Breast epithelium (tissue), 4 donors: ENCODE results near the gene PAPPA. TPM values are rescaled to one million over a fixed set of nuclear protein-coding genes. Genes with fewer than 3 reads are reported as not detected.

Experiments
- DNase-seq, 2 donors: peaks; one replicate each; pipeline ENCODE4 v3.0.0-alpha.2; 2019; ENCODE audit warnings: low spot score in 2 of 2
- H3K27ac ChIP-seq, 2 donors: fragments of 200-600 bp; sonication (generic) in 1 of 2; one replicate each; pipeline ENCODE4 v1.5.1; 2016 to 2019; ENCODE audit warnings: mild to moderate bottlenecking in 1 of 2
- H3K27me3 ChIP-seq, 2 donors: fragments of 200-600 bp; sonication (generic) in 1 of 2; one replicate each; pipeline versions ENCODE4 v1.5.1 to v1.6.0; 2017 to 2019; ENCODE audit warnings: control low read depth in 1 of 2, mild to moderate bottlenecking in 1 of 2
- H3K36me3 ChIP-seq: fragments of 200-600 bp; one replicate; pipeline ENCODE4 v1.5.1; 2019
- H3K4me1 ChIP-seq, 2 donors: fragments of 200-600 bp; sonication (generic); one replicate each; pipeline ENCODE4 v1.5.1; 2016 to 2019; ENCODE audit warnings: control low read depth in 1 of 2
- H3K4me3 ChIP-seq, 3 donors: fragments of 200-600 bp; sonication (generic); 1 replicate in 2 of 3; 2 replicates in 1 of 3; pipeline ENCODE4 v1.5.1; 2016 to 2019; ENCODE audit warnings: mild to moderate bottlenecking in 3 of 3, moderate library complexity in 2 of 3
- H3K9me3 ChIP-seq, 2 donors: fragments of 200-600 bp; sonication (generic) in 1 of 2; one replicate each; pipeline ENCODE4 v1.5.1; 2016 to 2019; ENCODE audit warnings: control low read depth in 1 of 2
- CTCF ChIP-seq, 3 donors: fragments of 450-650 bp; IDR thresholded peaks; one replicate each; pipeline ENCODE4 v1.5.1; 2016 to 2017; ENCODE audit warnings: antibody characterized with exemption in 3 of 3, mild to moderate bottlenecking in 3 of 3, moderate library complexity in 3 of 3
- POLR2A ChIP-seq: fragments of 450-650 bp; IDR thresholded peaks from one replicate; pipeline ENCODE4 v1.6.1; 2016; ENCODE audit warnings: antibody characterized with exemption, mild to moderate bottlenecking, moderate library complexity
- POLR2AphosphoS5 ChIP-seq, 3 donors: sonication (generic); formaldehyde crosslinking; IDR thresholded peaks; one replicate each; pipeline ENCODE4 v1.6.1; 2017; ENCODE audit warnings: antibody characterized with exemption in 3 of 3
- intact Hi-C: fragments of 100-400 bp; cut with DNase I; formaldehyde crosslinking; loops from one replicate; pipeline ENCODE4 v1.15.1; 2023; ENCODE audit warnings: low total_unique reads
- total RNA-seq, 3 donors: library from RNA; depleted of rRNA; stranded (reverse); fragments of >200 nt; gene quantifications; one replicate each; pipeline ENCODE4 v1.1.0, GENCODE V29; 2016

The PAPPA gene
- total RNA-seq, 3 donors from 2014 or later, result 2.6 to 3.4 (median 3.4) TPM

- no peaks in the 10 kb centered on the region for H3K9me3 ChIP-seq
- H3K4me1 ChIP-seq, result no peaks in the 10 kb centered on the region
- intact Hi-C loops, result loop anchor here (5.0 kb wide), 1 partner anchor 663 kb away; no protein-coding TSS in a partner anchor
- DNase-seq, result no peak
- H3K36me3 ChIP-seq, result no peaks in the 10 kb centered on the region
- H3K4me3 ChIP-seq, result no peak overlapping the region
- TF ChIP-seq CTCF (IDR thresholded peaks at IDR 0.05) (no peak), POLR2A (no peak), POLR2AphosphoS5 (IDR thresholded peaks at IDR 0.05) (no peak)
- no peak overlapping the region for H3K27ac ChIP-seq
- H3K27me3 ChIP-seq, result no peaks in the 10 kb centered on the region
Measured at GRCh38 chr9:116335392-116335791, 181.8 kb downstream of the PAPPA start.

GRCh38 chr9:116336133-116336862 is 182.7 kb downstream of the PAPPA start:
- no peak for TF ChIP-seq POLR2A
- TF ChIP-seq CTCF (IDR thresholded peaks at IDR 0.05), result no peak
- TF ChIP-seq POLR2AphosphoS5 (IDR thresholded peaks at IDR 0.05), result no peak
- intact Hi-C loops, result loop anchor here (5.0 kb wide), 1 partner anchor 664 kb away; no protein-coding TSS in a partner anchor

GRCh38 chr9:116337015-116337414 is 183.4 kb downstream of the PAPPA start:
- DNase-seq, result no peak
- TF ChIP-seq CTCF (IDR thresholded peaks at IDR 0.05) (no peak), POLR2AphosphoS5 (IDR thresholded peaks at IDR 0.05) (no peak), POLR2A (no peak)
- Histone ChIP-seq H3K9me3 (no peaks in the 10 kb centered on the region), H3K4me1 (no peaks in the 10 kb centered on the region), H3K27ac (no peak overlapping the region), H3K27me3 (no peaks in the 10 kb centered on the region), H3K36me3 (no peaks in the 10 kb centered on the region), H3K4me3 (no peak overlapping the region)
- intact Hi-C loops, result loop anchor here (5.0 kb wide), 1 partner anchor 665 kb away; no protein-coding TSS in a partner anchor

More at GRCh38 chr9:116336133-116336862, 182.7 kb downstream of the PAPPA start:
- Histone ChIP-seq H3K27me3 (no peaks in the 10 kb centered on the region), H3K36me3 (no peaks in the 10 kb centered on the region), H3K4me1 (no peaks in the 10 kb centered on the region), H3K9me3 (no peaks in the 10 kb centered on the region), H3K4me3 (no peak overlapping the region), H3K27ac (no peak overlapping the region)
- no peak for DNase-seq

GRCh38 chr9:116340270-116340669 is 186.7 kb downstream of the PAPPA start:
- H3K4me3 ChIP-seq, result no peak overlapping the region
- no peak for DNase-seq
- H3K27ac ChIP-seq, result no peak overlapping the region
- H3K4me1 ChIP-seq, result no peaks in the 10 kb centered on the region
- intact Hi-C loops, result no loop called here
- H3K27me3 ChIP-seq, result no peaks in the 10 kb centered on the region
- H3K36me3 ChIP-seq, result no peaks in the 10 kb centered on the region
- no peak for TF ChIP-seq POLR2A
- no peak for TF ChIP-seq CTCF (IDR thresholded peaks at IDR 0.05)
- no peak for TF ChIP-seq POLR2AphosphoS5 (IDR thresholded peaks at IDR 0.05)
- no peaks in the 10 kb centered on the region for H3K9me3 ChIP-seq

GRCh38 chr9:116342061-116342460 is 188.5 kb downstream of the PAPPA start:
- intact Hi-C loops, result no loop called here

More at GRCh38 chr9:116342061-116342460, 188.5 kb downstream of the PAPPA start:
- no peak overlapping the region for H3K4me3 ChIP-seq
- no peaks in the 10 kb centered on the region for H3K27me3 ChIP-seq
- no peak overlapping the region for H3K27ac ChIP-seq
- no peaks in the 10 kb centered on the region for H3K36me3 ChIP-seq
- DNase-seq, result no peak
- no peaks in the 10 kb centered on the region for H3K4me1 ChIP-seq
- no peaks in the 10 kb centered on the region for H3K9me3 ChIP-seq
- no peak for TF ChIP-seq CTCF (IDR thresholded peaks at IDR 0.05)
- TF ChIP-seq POLR2AphosphoS5 (IDR thresholded peaks at IDR 0.05), result no peak
- no peak for TF ChIP-seq POLR2A
